C4-2B (cell line): ENCODE results near the gene SIRT4.

ENCODE experiments used
- H3K27ac ChIP-seq: fragments of 450-650 bp; 2 replicates; pipeline ENCODE4 v1.5.1; 2017
- ZFX ChIP-seq: fragments of 450-650 bp; IDR thresholded peaks from 2 replicates; pipeline ENCODE4 v1.6.1; 2017
- TF ChIP-seq, protein P1 (sequence below): fragments of 450-650 bp; conservative IDR thresholded peaks from 2 replicates; pipeline ENCODE4 v1.5.1; 2017; ENCODE audit warnings: mild to moderate bottlenecking

SIRT4 gene

DNA sequence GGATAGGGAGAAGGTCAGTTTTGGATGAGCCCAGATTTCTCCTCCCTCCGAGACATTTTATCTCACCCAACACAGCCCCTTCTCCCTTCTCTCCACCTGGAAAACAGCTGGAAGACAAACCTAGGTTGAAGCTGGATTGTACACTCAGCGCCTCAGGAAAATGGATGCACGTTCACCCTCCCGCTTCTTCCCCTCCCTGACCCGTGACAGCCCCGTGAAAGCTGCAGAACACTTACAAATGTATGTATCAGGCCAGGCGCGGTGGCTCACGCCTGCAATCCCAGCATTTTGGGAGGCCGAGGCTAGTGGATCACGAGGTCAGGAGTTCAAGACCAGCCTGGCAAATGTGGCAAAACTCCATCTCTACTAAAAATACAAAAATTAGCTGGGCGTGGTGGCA lies 14.6 kb upstream of the SIRT4 start:
- TF ChIP-seq, protein P1, sequence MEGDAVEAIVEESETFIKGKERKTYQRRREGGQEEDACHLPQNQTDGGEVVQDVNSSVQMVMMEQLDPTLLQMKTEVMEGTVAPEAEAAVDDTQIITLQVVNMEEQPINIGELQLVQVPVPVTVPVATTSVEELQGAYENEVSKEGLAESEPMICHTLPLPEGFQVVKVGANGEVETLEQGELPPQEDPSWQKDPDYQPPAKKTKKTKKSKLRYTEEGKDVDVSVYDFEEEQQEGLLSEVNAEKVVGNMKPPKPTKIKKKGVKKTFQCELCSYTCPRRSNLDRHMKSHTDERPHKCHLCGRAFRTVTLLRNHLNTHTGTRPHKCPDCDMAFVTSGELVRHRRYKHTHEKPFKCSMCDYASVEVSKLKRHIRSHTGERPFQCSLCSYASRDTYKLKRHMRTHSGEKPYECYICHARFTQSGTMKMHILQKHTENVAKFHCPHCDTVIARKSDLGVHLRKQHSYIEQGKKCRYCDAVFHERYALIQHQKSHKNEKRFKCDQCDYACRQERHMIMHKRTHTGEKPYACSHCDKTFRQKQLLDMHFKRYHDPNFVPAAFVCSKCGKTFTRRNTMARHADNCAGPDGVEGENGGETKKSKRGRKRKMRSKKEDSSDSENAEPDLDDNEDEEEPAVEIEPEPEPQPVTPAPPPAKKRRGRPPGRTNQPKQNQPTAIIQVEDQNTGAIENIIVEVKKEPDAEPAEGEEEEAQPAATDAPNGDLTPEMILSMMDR, result no peak
- no peak for TF ChIP-seq ZFX
- no peak overlapping the region for H3K27ac ChIP-seq

DNA sequence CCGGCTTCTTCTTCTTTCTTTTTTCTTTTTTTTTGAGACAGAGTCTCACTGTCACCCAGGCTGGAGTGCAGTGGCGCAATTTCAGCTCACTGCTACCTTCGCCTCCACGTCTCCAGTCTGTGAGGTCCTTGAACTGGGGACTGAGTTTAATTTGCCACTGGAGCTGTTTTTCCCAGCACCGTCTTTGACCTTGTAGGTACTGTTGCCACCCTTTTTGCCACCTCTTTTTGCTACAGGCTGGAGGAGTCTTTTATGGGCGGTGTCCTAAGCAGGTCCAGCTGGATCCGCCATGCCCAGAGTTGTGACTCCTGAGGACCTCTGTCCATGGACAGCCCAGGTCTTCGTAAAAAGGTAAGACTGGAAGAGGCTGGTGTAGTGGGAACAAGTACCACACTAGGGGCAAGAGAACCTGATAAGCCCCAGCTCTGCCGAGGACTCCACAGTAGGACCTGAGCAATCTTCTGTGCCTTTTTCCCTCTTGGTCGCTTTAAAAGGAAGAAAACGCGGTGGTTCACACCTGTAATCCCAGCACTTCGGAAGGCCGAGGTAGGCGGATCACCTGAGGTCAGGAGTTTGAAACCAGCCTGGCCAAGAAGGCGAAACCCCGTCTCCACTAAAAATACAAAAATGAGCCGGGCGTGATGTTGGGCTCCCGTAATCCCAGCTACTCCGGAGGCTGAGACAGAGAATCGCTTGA lies 11.4 kb upstream of the SIRT4 start:
- peak overlapping the region; percentile 99 for H3K27ac ChIP-seq

DNA sequence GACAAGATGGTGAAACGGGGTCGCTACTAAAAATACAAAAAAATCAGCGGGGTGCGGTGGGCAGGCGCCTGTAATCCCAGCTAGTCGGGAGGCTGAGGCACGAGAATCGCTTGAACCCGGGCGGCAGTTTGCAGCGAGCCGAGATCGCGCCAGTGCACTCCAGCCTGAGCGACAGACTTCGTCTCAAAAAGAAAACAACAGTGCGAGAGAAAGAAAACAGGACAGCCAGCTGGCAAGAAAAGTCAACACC lies 9.8 kb upstream of the SIRT4 start:
- TF ChIP-seq, protein P1, result no peak
- TF ChIP-seq ZFX, result no peak
- H3K27ac ChIP-seq, result peak overlapping the region; percentile 99

More for the DNA sequence above, 11.4 kb upstream of the SIRT4 start:
- no peak for TF ChIP-seq ZFX
- TF ChIP-seq, protein P1, result no peak

DNA sequence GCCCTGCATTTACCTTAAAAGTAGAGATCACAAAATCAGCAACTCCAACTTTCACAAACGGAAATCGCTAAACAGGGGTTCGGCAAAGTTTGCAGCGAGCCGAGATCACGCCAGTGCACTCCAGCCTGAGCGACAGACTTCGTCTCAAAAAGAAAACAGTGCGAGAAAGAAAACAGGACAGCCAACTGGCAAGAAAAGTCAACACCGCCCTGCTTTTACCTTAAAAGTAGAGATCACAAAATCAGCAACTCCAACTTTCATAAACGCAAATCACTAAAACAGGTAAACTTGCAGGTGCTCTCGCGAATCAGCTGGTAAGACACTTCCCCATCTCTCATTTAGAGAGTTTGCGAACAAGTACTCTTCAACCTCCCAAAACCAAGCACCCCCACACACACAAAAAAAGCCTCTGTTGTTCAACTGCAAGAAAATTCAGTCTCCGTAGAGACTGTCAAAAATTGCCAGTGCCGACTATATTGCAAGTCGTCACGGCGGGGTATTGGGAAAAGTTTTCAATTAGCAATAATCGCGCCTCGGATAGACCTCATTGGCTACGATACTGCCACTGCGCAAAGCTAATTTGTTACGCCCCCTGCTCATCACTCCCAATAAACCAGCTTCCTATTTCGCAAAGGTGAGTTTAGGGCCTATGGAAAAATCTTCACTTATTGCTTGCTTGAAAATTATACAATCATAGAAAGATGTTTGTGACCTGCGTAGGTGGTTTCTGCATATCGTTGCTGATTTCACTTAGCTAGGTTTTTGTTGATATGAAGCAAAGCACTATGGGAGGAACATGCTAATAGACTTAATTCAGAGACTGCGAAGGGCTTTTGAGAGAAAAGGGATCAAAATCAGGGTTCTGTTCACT lies 9.2 kb upstream of the SIRT4 start, which contains the start of gene RNU4-1:
Gene RNU4-1 (minus strand): TSS at position 577 of the 871 bp plus-strand sequence.
- peak within 1 kb of the TSS; percentile 99 for H3K27ac ChIP-seq
- TF ChIP-seq, protein P1, result no peak
- no peak for TF ChIP-seq ZFX

DNA sequence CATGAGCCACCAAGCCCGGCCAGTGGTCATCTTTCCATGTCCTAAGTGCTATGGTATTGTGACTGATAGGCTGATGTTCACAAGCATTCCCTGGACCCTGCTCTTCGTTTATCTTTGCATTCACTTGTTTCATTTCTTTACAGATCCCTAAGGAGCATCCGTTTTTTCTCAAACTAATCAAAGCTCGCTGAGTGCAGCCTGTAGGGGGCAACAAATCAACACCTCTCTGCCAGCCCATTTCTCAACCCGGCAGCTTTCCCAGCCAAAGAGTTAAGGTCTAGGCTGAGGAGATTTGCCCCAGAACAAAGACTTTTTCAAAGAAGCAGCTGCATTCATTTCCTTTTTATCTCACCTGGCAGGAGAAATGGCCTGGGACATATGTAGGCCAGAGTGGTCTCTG lies 12.1 kb downstream of the SIRT4 start:
- TF ChIP-seq ZFX, result no peak
- TF ChIP-seq, protein P1, result peak; percentile 53
- H3K27ac ChIP-seq, result no peak overlapping the region

DNA sequence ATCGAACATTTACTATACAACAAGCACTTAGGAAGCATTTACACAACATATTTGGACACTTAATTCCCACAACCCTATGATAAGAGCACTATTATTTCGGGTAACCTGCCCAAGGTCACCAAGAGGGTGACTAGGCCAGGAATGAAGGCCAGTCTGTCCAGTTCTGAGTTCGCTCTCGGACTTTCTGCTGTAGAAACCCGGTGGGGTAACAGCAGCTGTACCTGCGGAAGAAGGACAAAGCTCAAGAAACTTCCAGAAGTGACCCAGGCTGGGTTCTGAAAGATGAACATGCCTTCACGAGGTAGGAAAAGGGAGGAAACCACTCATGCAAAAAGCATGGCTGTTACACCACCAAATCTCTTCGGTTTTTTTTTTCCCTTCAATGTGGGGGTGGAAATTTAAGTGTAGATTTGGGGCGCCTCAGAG lies 14.7 kb downstream of the SIRT4 start:
- H3K27ac ChIP-seq, result peak overlapping the region; percentile 80
- TF ChIP-seq, protein P1, result no peak
- no peak for TF ChIP-seq ZFX
